Endodermal cell (in vitro differentiated cells): ENCODE data around the gene KCNG2. TPM values are rescaled to one million over a fixed set of nuclear protein-coding genes. Genes with fewer than 3 reads are reported as not detected.
A peak's percentile ranks its signal among the peaks of the same experiment; 100 is the strongest.

Experiments
- DNase-seq: peaks from one replicate; pipeline ENCODE4 v3.0.0-alpha.2; 2017
- H3K27ac ChIP-seq: 2 replicates; pipeline ENCODE4 v1.5.1; 2013; ENCODE audit warnings: mild to moderate bottlenecking, low read depth, low read length, moderate library complexity
- H3K27me3 ChIP-seq: 2 replicates; pipeline ENCODE4 v1.6.1; 2013; ENCODE audit warnings: mild to moderate bottlenecking, low read length, moderate library complexity; ENCODE audit not compliant: insufficient read depth, control insufficient read depth, poor library complexity, severe bottlenecking
- H3K36me3 ChIP-seq: 2 replicates; pipeline ENCODE4 v1.7.0; 2013; ENCODE audit warnings: mild to moderate bottlenecking, low read length, moderate library complexity; ENCODE audit not compliant: control insufficient read depth, insufficient read depth
- H3K4me1 ChIP-seq: one replicate; pipeline ENCODE4 v1.7.0; 2013; ENCODE audit warnings: low read length; ENCODE audit not compliant: control insufficient read depth, insufficient read depth
- H3K4me3 ChIP-seq: 2 replicates; pipeline ENCODE4 v1.5.1; 2013; ENCODE audit warnings: mild to moderate bottlenecking, low read length, moderate library complexity
- H3K9ac ChIP-seq: 2 replicates; pipeline ENCODE4 v1.6.1; 2013; ENCODE audit warnings: mild to moderate bottlenecking, low read length, moderate library complexity; ENCODE audit not compliant: poor library complexity, severe bottlenecking; ENCODE audit errors: extremely low read depth
- H3K9me3 ChIP-seq: 2 replicates; pipeline ENCODE4 v1.6.1; 2013; ENCODE audit warnings: mild to moderate bottlenecking, low read length, moderate library complexity; ENCODE audit not compliant: control insufficient read depth
- H3K27ac Mint-ChIP-seq: 2 replicates; pipeline ENCODE4 v1.8.0; 2020; ENCODE audit warnings: mixed read lengths
- H3K27me3 Mint-ChIP-seq: 2 replicates; pipeline ENCODE4 v1.8.0; 2021; ENCODE audit warnings: mild to moderate bottlenecking, mixed read lengths; ENCODE audit not compliant: insufficient read depth
- H3K36me3 Mint-ChIP-seq: 2 replicates; pipeline ENCODE4 v1.8.0; 2020; ENCODE audit warnings: low read depth, mixed read lengths
- H3K4me1 Mint-ChIP-seq: 2 replicates; pipeline ENCODE4 v1.8.0; 2020; ENCODE audit warnings: mixed read lengths
- H3K4me3 Mint-ChIP-seq: 2 replicates; pipeline ENCODE4 v1.8.0; 2020; ENCODE audit warnings: mild to moderate bottlenecking, moderate library complexity, mixed read lengths
- H3K9me3 Mint-ChIP-seq: 2 replicates; pipeline ENCODE4 v1.8.0; 2020; ENCODE audit warnings: mild to moderate bottlenecking, mixed read lengths
- CTCF ChIP-seq: fragments of 200-600 bp; sonication (generic); conservative IDR thresholded peaks from 2 replicates; pipeline ENCODE4 v1.5.0; 2021; ENCODE audit warnings: antibody characterized with exemption, mild to moderate bottlenecking
- WGBS, 2 experiments: methylation state at CpG; one replicate each; pipeline versions ENCODE4 v1.1.5 to v1.1.7; 2013; ENCODE audit warnings: missing lambda C conversion rate in 2 of 2, mixed read lengths in 1 of 2; ENCODE audit not compliant: insufficient coverage in 1 of 2, insufficient read length in 1 of 2; 5-methylcytosine and 5-hydroxymethylcytosine counted together
- total RNA-seq, 2 donors: library from RNA; stranded (reverse); fragmentation: NEBNext Ultra II Directional in 1 of 2; extraction: Animal tissue kit (Norgen Biotek cat#: 25700) in 1 of 2; gene quantifications; 2 replicates in 1 of 2; 3 replicates in 1 of 2; pipeline ENCODE4 v1.2.1, GENCODE V29; 2021

Gene KCNG2
- total RNA-seq, 2 donors from 2014 or later, result not detected

GRCh38 chr18:79904357-79905147, 106.8 kb downstream of the KCNG2 start:
- Histone ChIP-seq H3K4me3 (no peak overlapping the region), H3K4me1 (no peaks in the 10 kb centered on the region), H3K9me3 (no peaks in the 10 kb centered on the region), H3K27ac (no peak overlapping the region), H3K27me3 (no peaks in the 10 kb centered on the region), H3K36me3 (peaks cover 19% of the 10 kb centered on the region), H3K9ac (no peak overlapping the region)
- TF ChIP-seq CTCF, result no peak
- Mint-ChIP-seq H3K9me3 (peaks cover 13% of the 10 kb centered on the region), H3K36me3 (peaks cover 37% of the 10 kb centered on the region), H3K27me3 (peaks cover 2% of the 10 kb centered on the region), H3K4me3 (no peak overlapping the region), H3K27ac (no peak overlapping the region), H3K4me1 (no peaks in the 10 kb centered on the region)
- DNase-seq, result no peak
- 96 to 97% methylated on average over 12 to 27 of the region's 27 CpGs for WGBS, 2 experiments

- Histone ChIP-seq H3K9me3 (no peaks in the 10 kb centered on the region), H3K4me1 (no peaks in the 10 kb centered on the region), H3K9ac (no peak overlapping the region), H3K4me3 (no peak overlapping the region), H3K27me3 (no peaks in the 10 kb centered on the region), H3K36me3 (peaks cover 19% of the 10 kb centered on the region), H3K27ac (no peak overlapping the region)
- Mint-ChIP-seq H3K9me3 (peaks cover 6% of the 10 kb centered on the region), H3K27me3 (peaks cover under 1% of the 10 kb centered on the region), H3K27ac (no peak overlapping the region), H3K36me3 (peaks cover 32% of the 10 kb centered on the region), H3K4me1 (no peaks in the 10 kb centered on the region), H3K4me3 (no peak overlapping the region)
- 94 to 97% methylated on average over 11 to 21 of the region's 21 CpGs for WGBS, 2 experiments
- TF ChIP-seq CTCF, result no peak
- peak; percentile 36 for DNase-seq
These were observed 107.7 kb downstream of the KCNG2 start for GRCh38 chr18:79905389-79905911.

- no peak for DNase-seq
- Histone ChIP-seq H3K4me3 (no peak overlapping the region), H3K36me3 (peaks cover 19% of the 10 kb centered on the region), H3K4me1 (no peaks in the 10 kb centered on the region), H3K9me3 (no peaks in the 10 kb centered on the region), H3K27me3 (no peaks in the 10 kb centered on the region), H3K27ac (no peak overlapping the region), H3K9ac (no peak overlapping the region)
- 100% methylated on average over 1 of the region's 1 CpG; no CpG with 5 or more reads in 1 of the 2 experiments for WGBS, 2 experiments
- Mint-ChIP-seq H3K36me3 (peaks cover 32% of the 10 kb centered on the region), H3K27ac (no peak overlapping the region), H3K4me1 (no peaks in the 10 kb centered on the region), H3K27me3 (no peaks in the 10 kb centered on the region), H3K9me3 (peaks cover 5% of the 10 kb centered on the region), H3K4me3 (no peak overlapping the region)
- TF ChIP-seq CTCF, result no peak
These were observed 108.3 kb downstream of the KCNG2 start for GRCh38 chr18:79905993-79906392.
